Stimulated activated CD8-positive, alpha-beta memory T cell treated with anti-CD3 and anti-CD28 coated beads, Interleukin-7, amount 100 ng/mL, for 4 hours (primary cell): Measurements from ENCODE around the gene HMGA1.
A peak's percentile ranks its signal among the peaks of the same experiment; 100 is the strongest.

Source experiments
- DNase-seq, 2 donors: peaks; one replicate each; pipeline ENCODE4 v3.0.0-alpha.2; 2020; ENCODE audit warnings: low read depth in 2 of 2

HMGA1 gene

GRCh38 chr6:34223956-34224940 lies 12.4 kb upstream of the HMGA1 start:
- peak; percentile 90 to 95 for DNase-seq

- no peak for DNase-seq
Measured at GRCh38 chr6:34225551-34225950, 11.1 kb upstream of the HMGA1 start.

GRCh38 chr6:34226066-34226465 lies 10.6 kb upstream of the HMGA1 start:
- no peak for DNase-seq

- no peak for DNase-seq
Measured at GRCh38 chr6:34226731-34227586, 9.7 kb upstream of the HMGA1 start.

GRCh38 chr6:34227761-34228421 lies 8.8 kb upstream of the HMGA1 start:
- no peak for DNase-seq

- no peak for DNase-seq
Measured at GRCh38 chr6:34229877-34230276, 6.8 kb upstream of the HMGA1 start.

GRCh38 chr6:34230653-34231371 lies 5.9 kb upstream of the HMGA1 start:
- DNase-seq, result no peak

GRCh38 chr6:34231566-34232336 lies 4.9 kb upstream of the HMGA1 start:
- no peak for DNase-seq

GRCh38 chr6:34232901-34233300 lies 3.8 kb upstream of the HMGA1 start:
- DNase-seq, result no peak

- DNase-seq, result no peak
Measured at GRCh38 chr6:34233867-34234266, 2.8 kb upstream of the HMGA1 start.

GRCh38 chr6:34234667-34235306 lies 1.9 kb upstream of the HMGA1 start:
- no peak for DNase-seq

GRCh38 chr6:34235307-34236130 lies 1.2 kb upstream of the HMGA1 start:
- DNase-seq, result peak; percentile 61 to 72

GRCh38 chr6:34236131-34236442 lies 586 bp upstream of the HMGA1 start:
- DNase-seq, result peak in 1 of 2 donors; percentile 41

- peak in 1 of 2 donors; percentile 28 for DNase-seq
Measured at GRCh38 chr6:34237316-34237721, 646 bp downstream of the HMGA1 start.

GRCh38 chr6:34237722-34238584 lies 1.3 kb downstream of the HMGA1 start:
- peak in 1 of 2 donors; percentile 72 for DNase-seq

GRCh38 chr6:34238585-34239499 lies 2.2 kb downstream of the HMGA1 start:
- DNase-seq, result no peak

GRCh38 chr6:34239500-34239825 lies 2.8 kb downstream of the HMGA1 start:
- DNase-seq, result no peak
